Endodermal cell (in vitro differentiated cells): ENCODE measurements around the gene STIM1. TPM values are rescaled to one million over a fixed set of nuclear protein-coding genes. Genes with fewer than 3 reads are reported as not detected.

ENCODE experiments used
- DNase-seq: peaks from one replicate; pipeline ENCODE4 v3.0.0-alpha.2; 2017
- H3K27ac ChIP-seq: 2 replicates; pipeline ENCODE4 v1.5.1; 2013; ENCODE audit warnings: mild to moderate bottlenecking, low read depth, low read length, moderate library complexity
- H3K27me3 ChIP-seq: 2 replicates; pipeline ENCODE4 v1.6.1; 2013; ENCODE audit warnings: mild to moderate bottlenecking, low read length, moderate library complexity; ENCODE audit not compliant: insufficient read depth, control insufficient read depth, poor library complexity, severe bottlenecking
- H3K36me3 ChIP-seq: 2 replicates; pipeline ENCODE4 v1.7.0; 2013; ENCODE audit warnings: mild to moderate bottlenecking, low read length, moderate library complexity; ENCODE audit not compliant: control insufficient read depth, insufficient read depth
- H3K4me1 ChIP-seq: one replicate; pipeline ENCODE4 v1.7.0; 2013; ENCODE audit warnings: low read length; ENCODE audit not compliant: control insufficient read depth, insufficient read depth
- H3K4me3 ChIP-seq: 2 replicates; pipeline ENCODE4 v1.5.1; 2013; ENCODE audit warnings: mild to moderate bottlenecking, low read length, moderate library complexity
- H3K9ac ChIP-seq: 2 replicates; pipeline ENCODE4 v1.6.1; 2013; ENCODE audit warnings: mild to moderate bottlenecking, low read length, moderate library complexity; ENCODE audit not compliant: poor library complexity, severe bottlenecking; ENCODE audit errors: extremely low read depth
- H3K9me3 ChIP-seq: 2 replicates; pipeline ENCODE4 v1.6.1; 2013; ENCODE audit warnings: mild to moderate bottlenecking, low read length, moderate library complexity; ENCODE audit not compliant: control insufficient read depth
- H3K27ac Mint-ChIP-seq: 2 replicates; pipeline ENCODE4 v1.8.0; 2020; ENCODE audit warnings: mixed read lengths
- H3K27me3 Mint-ChIP-seq: 2 replicates; pipeline ENCODE4 v1.8.0; 2021; ENCODE audit warnings: mild to moderate bottlenecking, mixed read lengths; ENCODE audit not compliant: insufficient read depth
- H3K36me3 Mint-ChIP-seq: 2 replicates; pipeline ENCODE4 v1.8.0; 2020; ENCODE audit warnings: low read depth, mixed read lengths
- H3K4me1 Mint-ChIP-seq: 2 replicates; pipeline ENCODE4 v1.8.0; 2020; ENCODE audit warnings: mixed read lengths
- H3K4me3 Mint-ChIP-seq: 2 replicates; pipeline ENCODE4 v1.8.0; 2020; ENCODE audit warnings: mild to moderate bottlenecking, moderate library complexity, mixed read lengths
- H3K9me3 Mint-ChIP-seq: 2 replicates; pipeline ENCODE4 v1.8.0; 2020; ENCODE audit warnings: mild to moderate bottlenecking, mixed read lengths
- WGBS, 2 experiments: methylation state at CpG; one replicate each; pipeline versions ENCODE4 v1.1.5 to v1.1.7; 2013; ENCODE audit warnings: missing lambda C conversion rate in 2 of 2, mixed read lengths in 1 of 2; ENCODE audit not compliant: insufficient coverage in 1 of 2, insufficient read length in 1 of 2; 5-methylcytosine and 5-hydroxymethylcytosine counted together
- total RNA-seq, 2 donors: library from RNA; stranded (reverse); fragmentation: NEBNext Ultra II Directional in 1 of 2; extraction: Animal tissue kit (Norgen Biotek cat#: 25700) in 1 of 2; gene quantifications; 2 replicates in 1 of 2; 3 replicates in 1 of 2; pipeline ENCODE4 v1.2.1, GENCODE V29; 2021
- TF ChIP-seq, protein P1 (sequence below): fragments of 200-600 bp; sonication (generic); conservative IDR thresholded peaks from 2 replicates; pipeline ENCODE4 v1.5.0; 2021; ENCODE audit warnings: antibody characterized with exemption, mild to moderate bottlenecking

STIM1 gene
- total RNA-seq, 2 donors from 2014 or later, result 20.9 to 27.9 TPM

DNA sequence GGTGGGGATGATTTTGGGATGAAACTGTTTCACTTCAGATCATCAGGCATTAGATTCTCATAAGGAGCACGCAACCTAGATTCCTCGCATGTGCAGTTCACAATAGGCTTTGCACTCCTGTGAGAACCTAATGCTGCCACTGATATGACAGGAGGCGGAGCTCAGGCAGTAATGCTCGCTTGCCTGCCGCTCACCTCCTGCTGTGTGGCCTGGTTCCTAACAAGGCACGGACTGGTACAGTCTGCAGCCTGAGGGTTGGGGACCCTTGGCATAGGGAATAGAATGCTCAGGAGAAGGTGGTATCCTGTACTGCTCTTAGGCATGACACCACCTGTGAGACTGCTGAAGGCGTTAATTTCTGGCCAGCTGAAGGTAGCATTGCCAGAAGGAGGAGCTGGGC, 47.0 kb downstream of the STIM1 start:
- Mint-ChIP-seq H3K27ac (peak overlapping the region; percentile 39), H3K27me3 (no peaks in the 10 kb centered on the region), H3K36me3 (no peaks in the 10 kb centered on the region), H3K9me3 (peaks cover 20% of the 10 kb centered on the region), H3K4me3 (no peak overlapping the region), H3K4me1 (peaks cover 2% of the 10 kb centered on the region)
- 87 to 91% methylated on average over 6 to 7 of the region's 7 CpGs for WGBS, 2 experiments
- H3K4me1 ChIP-seq, result no peaks in the 10 kb centered on the region
- no peak overlapping the region for H3K4me3 ChIP-seq
- TF ChIP-seq, protein P1, sequence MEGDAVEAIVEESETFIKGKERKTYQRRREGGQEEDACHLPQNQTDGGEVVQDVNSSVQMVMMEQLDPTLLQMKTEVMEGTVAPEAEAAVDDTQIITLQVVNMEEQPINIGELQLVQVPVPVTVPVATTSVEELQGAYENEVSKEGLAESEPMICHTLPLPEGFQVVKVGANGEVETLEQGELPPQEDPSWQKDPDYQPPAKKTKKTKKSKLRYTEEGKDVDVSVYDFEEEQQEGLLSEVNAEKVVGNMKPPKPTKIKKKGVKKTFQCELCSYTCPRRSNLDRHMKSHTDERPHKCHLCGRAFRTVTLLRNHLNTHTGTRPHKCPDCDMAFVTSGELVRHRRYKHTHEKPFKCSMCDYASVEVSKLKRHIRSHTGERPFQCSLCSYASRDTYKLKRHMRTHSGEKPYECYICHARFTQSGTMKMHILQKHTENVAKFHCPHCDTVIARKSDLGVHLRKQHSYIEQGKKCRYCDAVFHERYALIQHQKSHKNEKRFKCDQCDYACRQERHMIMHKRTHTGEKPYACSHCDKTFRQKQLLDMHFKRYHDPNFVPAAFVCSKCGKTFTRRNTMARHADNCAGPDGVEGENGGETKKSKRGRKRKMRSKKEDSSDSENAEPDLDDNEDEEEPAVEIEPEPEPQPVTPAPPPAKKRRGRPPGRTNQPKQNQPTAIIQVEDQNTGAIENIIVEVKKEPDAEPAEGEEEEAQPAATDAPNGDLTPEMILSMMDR, result no peak
- no peak overlapping the region for H3K27ac ChIP-seq
- H3K9me3 ChIP-seq, result peaks cover 8% of the 10 kb centered on the region
- H3K27me3 ChIP-seq, result no peaks in the 10 kb centered on the region
- H3K36me3 ChIP-seq, result no peaks in the 10 kb centered on the region
- no peak overlapping the region for H3K9ac ChIP-seq
- no peak for DNase-seq

DNA sequence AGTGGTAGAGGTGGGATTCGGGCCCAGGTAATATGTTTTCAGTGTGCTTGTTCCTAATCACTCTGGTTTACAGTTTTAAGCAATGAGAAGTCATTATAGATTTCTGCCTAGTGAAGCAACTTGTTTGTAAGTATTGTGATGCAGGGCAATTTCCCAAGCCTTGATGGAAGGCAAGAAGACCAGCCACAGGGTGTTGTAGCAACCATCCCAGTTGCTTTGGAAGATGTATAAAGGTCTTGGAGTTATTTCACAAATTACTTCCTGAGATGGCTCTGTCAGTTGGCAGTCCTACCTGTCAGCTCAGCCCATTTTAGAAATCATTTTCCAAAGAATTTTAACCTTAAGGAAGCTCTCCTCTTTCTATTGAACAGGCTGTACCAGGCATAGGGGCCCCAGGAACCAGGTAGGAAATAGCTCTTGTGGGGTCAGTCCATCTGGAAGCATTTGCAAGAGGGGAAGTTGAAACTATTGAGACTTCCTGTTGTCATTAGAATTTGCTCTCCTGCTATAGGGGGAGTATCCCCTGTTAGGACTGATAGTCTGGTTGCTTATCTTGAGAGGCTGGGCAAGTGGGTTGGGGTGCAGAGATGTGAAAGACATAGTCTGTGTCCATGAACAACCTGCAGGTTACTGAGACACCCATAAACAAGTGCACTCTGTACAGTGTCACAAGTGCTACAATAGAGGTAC, 47.9 kb downstream of the STIM1 start:
- Histone ChIP-seq H3K36me3 (no peaks in the 10 kb centered on the region), H3K9ac (no peak overlapping the region), H3K9me3 (peaks cover 8% of the 10 kb centered on the region), H3K4me3 (no peak overlapping the region), H3K27me3 (no peaks in the 10 kb centered on the region), H3K27ac (no peak overlapping the region), H3K4me1 (no peaks in the 10 kb centered on the region)
- Mint-ChIP-seq H3K9me3 (peaks cover 20% of the 10 kb centered on the region), H3K4me1 (peaks cover 2% of the 10 kb centered on the region), H3K27ac (no peak overlapping the region), H3K4me3 (no peak overlapping the region), H3K27me3 (no peaks in the 10 kb centered on the region), H3K36me3 (no peaks in the 10 kb centered on the region)
- TF ChIP-seq, protein P1, result no peak
- DNase-seq, result no peak
- 91% methylated on average over 1 of the region's 1 CpG; no CpG with 5 or more reads in 1 of the 2 experiments for WGBS, 2 experiments

DNA sequence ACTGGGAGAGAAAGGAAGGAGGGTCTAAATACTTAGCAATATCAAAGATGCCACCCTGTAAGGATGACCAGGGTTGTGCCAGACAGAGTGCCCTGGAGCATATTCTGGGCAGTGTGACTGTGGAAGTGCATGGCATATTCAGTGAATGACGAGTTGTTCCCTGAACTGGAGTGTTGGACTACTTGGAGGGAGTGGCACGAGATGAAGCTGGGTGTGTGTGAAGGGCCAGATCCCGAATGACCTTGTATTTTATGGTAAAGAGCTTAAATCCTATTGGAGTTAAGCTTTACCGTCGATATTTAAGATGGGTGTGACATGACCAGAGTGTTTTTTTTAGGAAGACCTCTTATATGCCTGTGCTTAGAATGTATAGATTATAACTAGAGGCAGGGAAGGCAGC, 48.8 kb downstream of the STIM1 start:
- TF ChIP-seq, protein P1, result no peak
- H3K9ac ChIP-seq, result no peak overlapping the region
- peaks cover 8% of the 10 kb centered on the region for H3K9me3 ChIP-seq
- no peak overlapping the region for H3K27ac Mint-ChIP-seq
- H3K36me3 ChIP-seq, result no peaks in the 10 kb centered on the region
- DNase-seq, result no peak
- no peaks in the 10 kb centered on the region for H3K27me3 ChIP-seq
- H3K4me3 Mint-ChIP-seq, result no peak overlapping the region
- no peaks in the 10 kb centered on the region for H3K27me3 Mint-ChIP-seq
- H3K4me1 ChIP-seq, result no peaks in the 10 kb centered on the region
- H3K9me3 Mint-ChIP-seq, result peaks cover 20% of the 10 kb centered on the region
- no peak overlapping the region for H3K27ac ChIP-seq
- no peak overlapping the region for H3K4me3 ChIP-seq
- H3K36me3 Mint-ChIP-seq, result no peaks in the 10 kb centered on the region
- peaks cover 2% of the 10 kb centered on the region for H3K4me1 Mint-ChIP-seq
- WGBS, 2 experiments, result 91% methylated on average over 5 of the region's 5 CpGs
